HepG2 (cell line): ENCODE results near the gene MAP3K4. TPM values are rescaled to one million over a fixed set of nuclear protein-coding genes. Genes with fewer than 3 reads are reported as not detected.

Experiments used
- ATAC-seq: fragments of 200-7000 bp; cut with Tn5 transposase; 3 replicates; pipeline ENCODE4 v1.9.1; 2020; ENCODE audit warnings: mild to moderate bottlenecking, moderate library complexity
- BruUV-seq: library from RNA; stranded (reverse); fragments of 400-500 nt; replicated peaks from 2 replicates; lab custom pipeline; 2021; lab: Mats Ljungman, UMichigan
- CTCF ChIA-PET: fragments of 300-600 bp; formaldehyde crosslinking; extraction: SDS; loops from one replicate; lab custom pipeline; 2021; ENCODE audit warnings: low total read pairs, inconsistent platforms, low intra/inter-chr PET ratio; lab: Yijun Ruan, JAX
- POLR2A ChIA-PET: fragments of 350-600 bp; sonication (Branson Sonifier 250); formaldehyde crosslinking; loops from one replicate; lab custom pipeline; 2020; ENCODE audit warnings: antibody characterized with exemption, inconsistent platforms; lab: Yijun Ruan, JAX
- DNase-seq: peaks from one replicate; pipeline ENCODE4 v3.0.0-alpha.2; 2015; ENCODE audit warnings: low spot score
- FAIRE-seq: peaks from 3 replicates; lab custom pipeline; 2011; peaks lifted over from hg19 to GRCh38; lab: Jason Lieb, UNC
- H2AFZ ChIP-seq: one replicate; pipeline ENCODE4 v1.6.1; 2011; ENCODE audit warnings: low read length, inconsistent platforms
- H3K27ac ChIP-seq: fragments of 300-600 bp; 3 replicates; pipeline ENCODE4 v1.8.0; 2011; ENCODE audit warnings: mixed run types, mild to moderate bottlenecking, mixed read lengths, low read length, inconsistent platforms; ENCODE audit not compliant: insufficient read depth; ENCODE audit errors: extremely low read length
- H3K27me3 ChIP-seq, 2 experiments: fragments of 200-600 bp in 1 of 2; 2 replicates in 1 of 2; 3 replicates in 1 of 2; pipeline versions ENCODE4 v1.6.0 to v1.8.0; 2011; ENCODE audit warnings: low read length in 2 of 2, mild to moderate bottlenecking in 2 of 2, moderate library complexity in 2 of 2, inconsistent platforms in 1 of 2; ENCODE audit not compliant: insufficient read depth in 2 of 2, control insufficient read depth in 1 of 2
- H3K36me3 ChIP-seq, 2 experiments: fragments of 200-600 bp in 1 of 2; replicated peaks in 1 of 2; 2 replicates in 1 of 2; 3 replicates in 1 of 2; pipeline versions ENCODE4 v1.5.1 to v1.8.0; 2011; ENCODE audit warnings: low read length in 2 of 2, inconsistent platforms in 1 of 2; ENCODE audit not compliant: insufficient read depth in 2 of 2, control insufficient read depth in 1 of 2
- H3K4me1 ChIP-seq: 2 replicates; pipeline ENCODE4 v1.5.1; 2012; ENCODE audit warnings: low read length, inconsistent platforms; ENCODE audit not compliant: insufficient read depth
- H3K4me2 ChIP-seq: 2 replicates; pipeline ENCODE4 v1.6.0; 2011; ENCODE audit warnings: low read depth, low read length, inconsistent platforms
- H3K4me3 ChIP-seq, 3 experiments: fragments of 200-600 bp in 1 of 3; sonication (generic), shearing (Covaris generic) in 1 of 3; replicated peaks in 1 of 3; 2 replicates each; pipeline ENCODE4 v1.5.1; 2011 to 2016; ENCODE audit warnings: low read length in 3 of 3, inconsistent platforms in 2 of 3, low read depth in 2 of 3, mild to moderate bottlenecking in 2 of 3, control low read depth in 1 of 3, mixed read lengths in 1 of 3; ENCODE audit not compliant: insufficient read depth in 1 of 3
- H3K79me2 ChIP-seq: one replicate; pipeline ENCODE4 v1.6.1; 2011; ENCODE audit warnings: low read length, inconsistent platforms; ENCODE audit not compliant: insufficient read depth
- H3K9ac ChIP-seq: 2 replicates; pipeline ENCODE4 v1.6.0; 2011; ENCODE audit warnings: mild to moderate bottlenecking, low read depth, low read length, inconsistent platforms; ENCODE audit not compliant: insufficient read depth
- H3K9me3 ChIP-seq: 2 replicates; pipeline ENCODE4 v1.5.1; 2012; ENCODE audit warnings: mild to moderate bottlenecking, low read length
- H4K20me1 ChIP-seq: 2 replicates; pipeline ENCODE4 v1.6.0; 2011; ENCODE audit warnings: inconsistent platforms, mild to moderate bottlenecking, low read length, moderate library complexity; ENCODE audit not compliant: insufficient read depth
- FOXA3 ChIP-seq: IDR thresholded peaks from 2 replicates; pipeline ENCODE4 v1.6.1; 2016; ENCODE audit warnings: missing genetic modification reagents, missing compliant biosample characterization
- JDP2 ChIP-seq: sonication (generic); formaldehyde crosslinking; IDR thresholded peaks from 2 replicates; pipeline ENCODE4 v1.8.1; 2022; ENCODE audit warnings: missing genetic modification reagents, borderline replicate concordance
- MAFG ChIP-seq: sonication (generic); formaldehyde crosslinking; IDR thresholded peaks from 2 replicates; pipeline ENCODE4 v1.5.1; 2020; ENCODE audit warnings: mild to moderate bottlenecking, missing genetic modification reagents
- NFKB2 ChIP-seq: sonication (generic); formaldehyde crosslinking; IDR thresholded peaks from 2 replicates; pipeline ENCODE4 v1.4.0; 2020; ENCODE audit warnings: missing genetic modification reagents, borderline replicate concordance
- SAFB2 ChIP-seq: sonication (generic); formaldehyde crosslinking; IDR thresholded peaks from 2 replicates; pipeline ENCODE4 v1.5.1; 2020; ENCODE audit warnings: missing genetic modification reagents, low read depth, mild to moderate bottlenecking, borderline replicate concordance
- SIN3A ChIP-seq: IDR thresholded peaks from 2 replicates; pipeline ENCODE4 v1.6.1; 2011; ENCODE audit warnings: low read depth, mild to moderate bottlenecking, control low read depth, low read length, borderline replicate concordance
- SKI ChIP-seq: fragments of 450-650 bp; IDR thresholded peaks from one replicate; pipeline ENCODE4 v1.6.1; 2018; ENCODE audit warnings: mild to moderate bottlenecking; ENCODE audit not compliant: partially characterized antibody
- SNRNP70 ChIP-seq: fragments of 200-400 bp; formaldehyde crosslinking; IDR thresholded peaks from 2 replicates; pipeline ENCODE4 v1.6.1; 2017; ENCODE audit warnings: mild to moderate bottlenecking, low read depth, low read length, moderate library complexity
- SRSF1 ChIP-seq: fragments of 200-400 bp; formaldehyde crosslinking; optimal IDR thresholded peaks from 2 replicates; pipeline ENCODE3; 2017; ENCODE audit warnings: mild to moderate bottlenecking, low read depth, low read length, moderate library complexity
- TEAD2 ChIP-seq: sonication (generic); formaldehyde crosslinking; IDR thresholded peaks from 2 replicates; pipeline ENCODE4 v1.9.0; 2021; ENCODE audit warnings: missing genetic modification reagents
- ZBTB8A ChIP-seq: sonication (generic); formaldehyde crosslinking; IDR thresholded peaks from 2 replicates; pipeline ENCODE4 v1.4.0; 2020; ENCODE audit warnings: mild to moderate bottlenecking, low read depth, missing genetic modification reagents, borderline replicate concordance
- ZNF335 ChIP-seq: sonication (generic); formaldehyde crosslinking; IDR thresholded peaks from 2 replicates; pipeline ENCODE4 v1.4.0; 2020; ENCODE audit warnings: missing genetic modification reagents
- ZNF720 ChIP-seq: sonication (generic); formaldehyde crosslinking; IDR thresholded peaks from 2 replicates; pipeline ENCODE4 v1.4.0; 2020; ENCODE audit warnings: missing genetic modification reagents
- WGBS: methylation state at CpG from one replicate; pipeline ENCODE4 v1.1.6; 2017; ENCODE audit warnings: low lambda C conversion rate; 5-methylcytosine and 5-hydroxymethylcytosine counted together
- in situ Hi-C: cut with HindIII; loops from 2 replicates; pipeline ENCODE4 v1.10.0; 2017; ENCODE audit warnings: low pct_unique_long_range_greater_than_20kb; ENCODE audit not compliant: extremely low pct_ligation_motif_present
- intact Hi-C: fragments of 100-400 bp; cut with micrococcal nuclease; formaldehyde crosslinking; loops from one replicate; pipeline ENCODE4 v1.10.0; 2022; ENCODE audit not compliant: unreplicated experiment
- polyA plus RNA-seq, 8 experiments: library from polyadenylated mRNA; depleted of rRNA in 3 of 8; stranded (reverse) in 7 of 8; unstranded in 1 of 8; fragments of >200 nt; fragmentation: Illumina TruSeq in 4 of 8; extraction: Trizol in 4 of 8; gene quantifications; 2 replicates each; pipeline versions ENCODE4 v1.2.1 to v1.2.3, GENCODE V29; 2011 to 2016; ENCODE audit warnings: low read depth in 4 of 8, missing spikeins in 1 of 8, mixed read lengths in 1 of 8; ENCODE audit not compliant: insufficient read depth in 1 of 8
- total RNA-seq, 5 experiments: library from RNA; depleted of rRNA; stranded (reverse); fragments of >200 nt; fragmentation: Illumina TruSeq; extraction: Trizol; gene quantifications; 2 replicates each; pipeline ENCODE4 v1.2.3, GENCODE V29; 2016; ENCODE audit warnings: low read depth in 1 of 5
- TF ChIP-seq, protein P1 (sequence below): sonication (generic); formaldehyde crosslinking; IDR thresholded peaks from 2 replicates; pipeline ENCODE4 v1.5.0; 2020; ENCODE audit warnings: mild to moderate bottlenecking, missing genetic modification reagents
- TF ChIP-seq, protein P2 (sequence below): sonication (generic); formaldehyde crosslinking; IDR thresholded peaks from 2 replicates; pipeline ENCODE4 v1.5.0; 2020; ENCODE audit warnings: mild to moderate bottlenecking, missing genetic modification reagents, borderline replicate concordance
- TF ChIP-seq, protein P3 (sequence below): IDR thresholded peaks from 2 replicates; pipeline ENCODE4 v1.6.1; 2012; ENCODE audit warnings: low read depth, low read length, improper control_type of control experiment
- TF ChIP-seq, protein P4 (sequence below): sonication (generic); formaldehyde crosslinking; IDR thresholded peaks from 2 replicates; pipeline ENCODE4 v1.4.0; 2020; ENCODE audit warnings: missing genetic modification reagents, borderline replicate concordance
- TF ChIP-seq, protein P5 (sequence below): sonication (generic); formaldehyde crosslinking; IDR thresholded peaks from 2 replicates; pipeline ENCODE4 v1.4.0; 2020; ENCODE audit warnings: mild to moderate bottlenecking, missing genetic modification reagents

The MAP3K4 gene
- total and polyA plus RNA-seq, 2 of the 13 experiments (the other 11 are each of a cell fraction or from before 2014, with no cell fraction given), result 12.9 to 33.6 TPM

DNA sequence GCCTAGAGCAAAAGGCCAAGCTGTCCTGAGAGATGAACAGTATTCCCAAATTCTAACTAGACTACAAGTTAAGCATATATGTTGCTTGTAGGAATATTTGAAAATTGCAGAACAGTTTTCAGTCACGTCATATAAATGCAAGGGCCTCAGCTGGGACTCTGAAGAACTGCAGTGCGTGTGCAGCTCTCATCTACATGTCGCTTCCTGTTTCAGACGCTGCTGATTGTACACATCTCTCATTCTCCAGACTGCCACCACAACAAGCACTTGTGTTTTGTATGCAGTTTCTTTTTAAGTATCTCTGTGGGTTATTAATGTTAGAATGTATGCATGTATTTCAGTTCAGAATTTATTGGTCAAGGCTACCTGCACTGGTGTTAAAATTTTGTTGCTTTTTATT is 119.7 kb downstream of the MAP3K4 start:
- no peak overlapping the region for H3K4me3 ChIP-seq
- H3K4me1 ChIP-seq, result no peaks in the 10 kb centered on the region
- WGBS, result 95% methylated on average over 4 of the region's 4 CpGs
- no peak overlapping the region for H2AFZ ChIP-seq
- FAIRE-seq (no peak), DNase-seq (no peak), ATAC-seq (no peak)
- intact Hi-C loops (no loop called here), in situ Hi-C loops (no loop called here)
- no peaks in the 10 kb centered on the region for H3K27me3 ChIP-seq
- H4K20me1 ChIP-seq, result no peaks in the 10 kb centered on the region
- H3K79me2 ChIP-seq, result no peaks in the 10 kb centered on the region
- BruUV-seq, result no TSS peak
- ChIA-PET CTCF (no interaction called here), POLR2A (no interaction called here)
- no peak overlapping the region for H3K4me2 ChIP-seq
- no peaks in the 10 kb centered on the region for H3K9me3 ChIP-seq
- peaks cover 20 to 90% of the 10 kb centered on the region in 2 experiments for H3K36me3 ChIP-seq
- H3K9ac ChIP-seq, result no peak overlapping the region
- no peak overlapping the region for H3K27ac ChIP-seq
- TF ChIP-seq ZNF720 (CRISPR knock-in tag) (no peak), SNRNP70 (no peak), NFKB2 (no peak), SIN3A (no peak), ZBTB8A (no peak), SAFB2 (CRISPR knock-in tag) (no peak), TEAD2 (CRISPR knock-in tag) (no peak), SKI (no peak), MAFG (no peak), ZNF335 (CRISPR knock-in tag) (no peak), JDP2 (no peak), SRSF1 (no peak), FOXA3 (CRISPR knock-in tag) (no peak)
- TF ChIP-seq, protein P1, sequence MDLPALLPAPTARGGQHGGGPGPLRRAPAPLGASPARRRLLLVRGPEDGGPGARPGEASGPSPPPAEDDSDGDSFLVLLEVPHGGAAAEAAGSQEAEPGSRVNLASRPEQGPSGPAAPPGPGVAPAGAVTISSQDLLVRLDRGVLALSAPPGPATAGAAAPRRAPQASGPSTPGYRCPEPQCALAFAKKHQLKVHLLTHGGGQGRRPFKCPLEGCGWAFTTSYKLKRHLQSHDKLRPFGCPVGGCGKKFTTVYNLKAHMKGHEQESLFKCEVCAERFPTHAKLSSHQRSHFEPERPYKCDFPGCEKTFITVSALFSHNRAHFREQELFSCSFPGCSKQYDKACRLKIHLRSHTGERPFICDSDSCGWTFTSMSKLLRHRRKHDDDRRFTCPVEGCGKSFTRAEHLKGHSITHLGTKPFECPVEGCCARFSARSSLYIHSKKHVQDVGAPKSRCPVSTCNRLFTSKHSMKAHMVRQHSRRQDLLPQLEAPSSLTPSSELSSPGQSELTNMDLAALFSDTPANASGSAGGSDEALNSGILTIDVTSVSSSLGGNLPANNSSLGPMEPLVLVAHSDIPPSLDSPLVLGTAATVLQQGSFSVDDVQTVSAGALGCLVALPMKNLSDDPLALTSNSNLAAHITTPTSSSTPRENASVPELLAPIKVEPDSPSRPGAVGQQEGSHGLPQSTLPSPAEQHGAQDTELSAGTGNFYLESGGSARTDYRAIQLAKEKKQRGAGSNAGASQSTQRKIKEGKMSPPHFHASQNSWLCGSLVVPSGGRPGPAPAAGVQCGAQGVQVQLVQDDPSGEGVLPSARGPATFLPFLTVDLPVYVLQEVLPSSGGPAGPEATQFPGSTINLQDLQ, result no peak
- TF ChIP-seq, protein P2, sequence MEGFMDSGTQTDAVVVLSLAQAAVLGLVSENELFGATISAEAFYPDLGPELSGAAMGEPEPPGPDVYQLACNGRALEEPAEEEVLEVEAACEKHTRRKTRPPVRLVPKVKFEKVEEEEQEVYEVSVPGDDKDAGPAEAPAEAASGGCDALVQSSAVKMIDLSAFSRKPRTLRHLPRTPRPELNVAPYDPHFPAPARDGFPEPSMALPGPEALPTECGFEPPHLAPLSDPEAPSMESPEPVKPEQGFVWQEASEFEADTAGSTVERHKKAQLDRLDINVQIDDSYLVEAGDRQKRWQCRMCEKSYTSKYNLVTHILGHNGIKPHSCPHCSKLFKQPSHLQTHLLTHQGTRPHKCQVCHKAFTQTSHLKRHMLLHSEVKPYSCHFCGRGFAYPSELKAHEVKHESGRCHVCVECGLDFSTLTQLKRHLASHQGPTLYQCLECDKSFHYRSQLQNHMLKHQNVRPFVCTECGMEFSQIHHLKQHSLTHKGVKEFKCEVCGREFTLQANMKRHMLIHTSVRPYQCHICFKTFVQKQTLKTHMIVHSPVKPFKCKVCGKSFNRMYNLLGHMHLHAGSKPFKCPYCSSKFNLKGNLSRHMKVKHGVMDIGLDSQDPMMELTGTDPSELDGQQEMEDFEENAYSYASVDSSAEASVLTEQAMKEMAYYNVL (CRISPR knock-in tag), result no peak
- TF ChIP-seq, protein P3, sequence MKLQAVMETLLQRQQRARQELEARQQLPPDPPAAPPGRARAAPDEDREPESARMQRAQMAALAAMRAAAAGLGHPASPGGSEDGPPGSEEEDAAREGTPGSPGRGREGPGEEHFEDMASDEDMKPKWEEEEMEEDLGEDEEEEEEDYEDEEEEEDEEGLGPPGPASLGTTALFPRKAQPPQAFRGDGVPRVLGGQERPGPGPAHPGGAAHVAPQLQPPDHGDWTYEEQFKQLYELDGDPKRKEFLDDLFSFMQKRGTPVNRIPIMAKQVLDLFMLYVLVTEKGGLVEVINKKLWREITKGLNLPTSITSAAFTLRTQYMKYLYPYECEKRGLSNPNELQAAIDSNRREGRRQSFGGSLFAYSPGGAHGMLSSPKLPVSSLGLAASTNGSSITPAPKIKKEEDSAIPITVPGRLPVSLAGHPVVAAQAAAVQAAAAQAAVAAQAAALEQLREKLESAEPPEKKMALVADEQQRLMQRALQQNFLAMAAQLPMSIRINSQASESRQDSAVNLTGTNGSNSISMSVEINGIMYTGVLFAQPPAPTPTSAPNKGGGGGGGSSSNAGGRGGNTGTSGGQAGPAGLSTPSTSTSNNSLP, result no peak
- TF ChIP-seq, protein P4, sequence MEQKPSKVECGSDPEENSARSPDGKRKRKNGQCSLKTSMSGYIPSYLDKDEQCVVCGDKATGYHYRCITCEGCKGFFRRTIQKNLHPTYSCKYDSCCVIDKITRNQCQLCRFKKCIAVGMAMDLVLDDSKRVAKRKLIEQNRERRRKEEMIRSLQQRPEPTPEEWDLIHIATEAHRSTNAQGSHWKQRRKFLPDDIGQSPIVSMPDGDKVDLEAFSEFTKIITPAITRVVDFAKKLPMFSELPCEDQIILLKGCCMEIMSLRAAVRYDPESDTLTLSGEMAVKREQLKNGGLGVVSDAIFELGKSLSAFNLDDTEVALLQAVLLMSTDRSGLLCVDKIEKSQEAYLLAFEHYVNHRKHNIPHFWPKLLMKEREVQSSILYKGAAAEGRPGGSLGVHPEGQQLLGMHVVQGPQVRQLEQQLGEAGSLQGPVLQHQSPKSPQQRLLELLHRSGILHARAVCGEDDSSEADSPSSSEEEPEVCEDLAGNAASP (CRISPR knock-in tag), result no peak
- TF ChIP-seq, protein P5, sequence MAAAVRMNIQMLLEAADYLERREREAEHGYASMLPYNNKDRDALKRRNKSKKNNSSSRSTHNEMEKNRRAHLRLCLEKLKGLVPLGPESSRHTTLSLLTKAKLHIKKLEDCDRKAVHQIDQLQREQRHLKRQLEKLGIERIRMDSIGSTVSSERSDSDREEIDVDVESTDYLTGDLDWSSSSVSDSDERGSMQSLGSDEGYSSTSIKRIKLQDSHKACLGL (CRISPR knock-in tag), result no peak
